ENCODE measurements around the gene MYO15A. TPM values are rescaled to one million over a fixed set of nuclear protein-coding genes. Genes with fewer than 3 reads are reported as not detected.

The MYO15A gene
- total and polyA plus RNA-seq, 12 donors = 0.44 to 3.5 (median 0.88) TPM; not detected in 2

GRCh38 chr17:18172531-18173278, 64.1 kb downstream of the MYO15A start:
- Histone ChIP-seq H3K4me1 (replicated peaks in 1 of 2) (no peaks in the 10 kb centered on the region), H3K9me3 (replicated peaks in 1 of 3) (no peaks in the 10 kb centered on the region), H3K36me3 (replicated peaks in 1 of 2) (no peaks in the 10 kb centered on the region), H3K27ac (no peak overlapping the region), H3K27me3 (no peaks in the 10 kb centered on the region), H3K4me3 (no peak overlapping the region)
- WGBS, 4 donors = 79 to 87% (median 85%) methylated on average over 2 to 3 of the region's 3 CpGs
- intact Hi-C loops (cut with DNase I) = no loop called here
- no peak for TF ChIP-seq CTCF (IDR thresholded peaks at IDR 0.05)
- TF ChIP-seq POLR2A (IDR thresholded peaks at IDR 0.05) = no peak
- DNase-seq = no peak

GRCh38 chr17:18173740-18174139, 65.2 kb downstream of the MYO15A start:
- TF ChIP-seq POLR2A (IDR thresholded peaks at IDR 0.05) (no peak), CTCF (IDR thresholded peaks at IDR 0.05) (no peak)
- H3K27me3 ChIP-seq = no peaks in the 10 kb centered on the region
- intact Hi-C loops (cut with DNase I) = no loop called here

GRCh38 chr17:18176176-18176575, 67.6 kb downstream of the MYO15A start:
- TF ChIP-seq POLR2A (IDR thresholded peaks at IDR 0.05) (no peak), CTCF (IDR thresholded peaks at IDR 0.05) (no peak)
- Histone ChIP-seq H3K27ac (no peak overlapping the region), H3K9me3 (replicated peaks in 1 of 3) (no peaks in the 10 kb centered on the region), H3K27me3 (no peaks in the 10 kb centered on the region), H3K36me3 (replicated peaks in 1 of 2) (no peaks in the 10 kb centered on the region), H3K4me1 (replicated peaks in 1 of 2) (no peaks in the 10 kb centered on the region), H3K4me3 (no peak overlapping the region)
- WGBS, 4 donors = 74 to 79% (median 77%) methylated on average over 7 of the region's 7 CpGs
- no peak for DNase-seq
- intact Hi-C loops (cut with DNase I) = no loop called here

More at GRCh38 chr17:18173740-18174139, 65.2 kb downstream of the MYO15A start:
- DNase-seq = no peak
- no peaks in the 10 kb centered on the region for H3K9me3 ChIP-seq (replicated peaks in 1 of 3)
- H3K4me1 ChIP-seq (replicated peaks in 1 of 2) = no peaks in the 10 kb centered on the region
- no peak overlapping the region for H3K4me3 ChIP-seq
- H3K27ac ChIP-seq = no peak overlapping the region
- 93 to 95% (median 94%) methylated on average over 13 to 14 of the region's 14 CpGs for WGBS, 4 donors
- no peaks in the 10 kb centered on the region for H3K36me3 ChIP-seq (replicated peaks in 1 of 2)

- intact Hi-C loops (cut with DNase I) = no loop called here
Measured at GRCh38 chr17:18177133-18177532, 68.6 kb downstream of the MYO15A start.

More at GRCh38 chr17:18177133-18177532, 68.6 kb downstream of the MYO15A start:
- Histone ChIP-seq H3K4me1 (replicated peaks in 1 of 2) (peaks cover 7 to 8% of the 10 kb centered on the region in 2 donors), H3K27ac (no peak overlapping the region), H3K9me3 (replicated peaks in 1 of 3) (no peaks in the 10 kb centered on the region), H3K36me3 (replicated peaks in 1 of 2) (no peaks in the 10 kb centered on the region), H3K27me3 (no peaks in the 10 kb centered on the region), H3K4me3 (no peak overlapping the region)
- TF ChIP-seq CTCF (IDR thresholded peaks at IDR 0.05) (no peak), POLR2A (IDR thresholded peaks at IDR 0.05) (no peak)
- DNase-seq = no peak

All from adrenal gland (tissue), 12 donors.